GM19463 (cell line): ENCODE data around the gene LIX1L.
A peak's percentile ranks its signal among the peaks of the same experiment; 100 is the strongest.

ENCODE experiments used
- ATAC-seq: cut with Tn5 transposase; IDR thresholded peaks from one replicate; pipeline ENCODE4 v1.9.1; 2021; ENCODE audit warnings: mild to moderate bottlenecking, moderate library complexity; ENCODE audit not compliant: unreplicated experiment

Gene LIX1L

GRCh38 chr1:145897969-145898368 lies 59.8 kb downstream of the LIX1L start:
- no peak for ATAC-seq

DNA sequence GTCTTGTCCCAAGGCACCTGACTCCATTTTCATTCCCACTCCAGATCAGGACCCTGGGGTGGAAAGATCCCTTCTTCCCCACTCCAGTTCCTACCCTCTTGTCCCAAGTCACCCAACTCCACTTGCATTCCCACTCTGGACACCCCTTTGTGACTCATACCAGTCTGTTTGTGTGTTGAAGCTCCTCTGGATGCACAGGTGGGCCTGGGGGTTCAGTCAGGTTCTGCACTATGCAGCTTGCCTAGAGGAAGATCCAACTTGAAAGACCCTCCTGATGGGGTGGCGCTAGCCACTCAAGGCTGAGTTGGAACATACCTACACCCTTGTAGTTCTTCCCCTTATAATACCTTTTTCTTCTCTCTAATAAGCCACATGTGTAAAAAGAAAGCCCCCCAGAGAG lies 62.3 kb downstream of the LIX1L start:
- no peak for ATAC-seq

- no peak for ATAC-seq
Observed at GRCh38 chr1:145893306-145894055, 64.3 kb downstream of the LIX1L start.

- ATAC-seq, result no peak
Observed at GRCh38 chr1:145892486-145893087, 65.2 kb downstream of the LIX1L start.

DNA sequence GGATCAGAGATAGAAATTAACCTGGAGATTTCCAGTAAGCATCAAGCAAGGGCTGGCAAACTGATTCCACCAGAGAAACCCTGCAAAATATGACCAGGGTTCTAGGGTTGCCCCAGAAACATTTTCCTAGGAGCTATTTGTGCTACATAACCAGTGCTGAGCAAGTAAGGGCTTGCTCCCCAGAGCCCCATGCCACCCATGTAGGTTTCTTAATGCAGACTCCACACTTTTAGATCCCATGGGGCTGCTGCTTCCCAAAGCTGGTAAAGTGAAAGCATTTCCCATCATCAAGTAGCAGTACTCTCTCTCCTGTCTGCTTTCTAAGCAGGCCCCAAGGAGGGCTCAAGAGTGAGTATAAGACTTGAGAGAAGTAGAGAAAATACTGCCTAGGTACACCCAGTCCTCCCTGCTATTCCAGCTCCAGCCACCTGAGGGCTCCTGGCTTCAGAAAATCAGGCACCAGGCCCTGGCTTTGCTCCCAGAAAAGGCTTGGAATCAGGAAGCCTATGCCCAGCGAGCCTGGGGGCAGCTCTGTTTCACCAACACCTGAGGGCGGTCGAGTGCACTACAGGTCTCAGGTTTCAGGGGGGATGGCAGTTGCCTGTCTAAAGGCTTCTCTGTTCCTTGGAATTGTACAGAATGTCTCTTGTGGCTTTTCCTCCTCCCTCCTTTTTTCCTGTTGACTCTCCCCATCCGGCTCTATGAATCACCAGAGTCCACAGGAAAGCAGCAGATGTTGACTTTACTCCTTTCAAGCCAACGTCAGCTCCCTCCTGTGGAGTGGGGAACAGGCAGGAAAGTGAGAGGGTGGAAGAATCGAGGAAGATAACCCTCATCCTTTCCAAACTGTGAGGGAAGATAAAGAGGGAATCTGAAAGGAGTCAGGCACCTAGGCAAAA lies 66.0 kb downstream of the LIX1L start:
- ATAC-seq, result peak; percentile 53

- no peak for ATAC-seq
Observed at GRCh38 chr1:145891143-145891542, 66.7 kb downstream of the LIX1L start.

DNA sequence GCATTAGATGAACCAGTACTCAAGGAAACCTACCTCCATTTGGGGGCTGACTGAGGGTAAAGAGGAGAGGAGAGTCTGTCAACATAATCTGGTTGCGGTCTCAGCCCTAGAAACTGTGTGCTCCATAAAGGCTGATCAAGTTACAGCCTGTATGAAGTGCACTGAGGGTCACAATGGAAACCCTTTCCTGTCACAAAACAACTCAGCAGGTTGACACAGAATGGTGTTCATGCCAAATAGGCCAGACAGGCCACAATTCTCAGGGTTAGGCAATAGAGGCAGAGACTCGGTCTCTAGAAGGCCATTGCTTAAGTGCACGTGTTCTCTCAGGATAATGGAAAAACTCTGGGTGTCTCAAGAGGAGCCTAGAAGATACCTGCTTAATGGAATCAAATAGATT lies 68.1 kb downstream of the LIX1L start:
- no peak for ATAC-seq

DNA sequence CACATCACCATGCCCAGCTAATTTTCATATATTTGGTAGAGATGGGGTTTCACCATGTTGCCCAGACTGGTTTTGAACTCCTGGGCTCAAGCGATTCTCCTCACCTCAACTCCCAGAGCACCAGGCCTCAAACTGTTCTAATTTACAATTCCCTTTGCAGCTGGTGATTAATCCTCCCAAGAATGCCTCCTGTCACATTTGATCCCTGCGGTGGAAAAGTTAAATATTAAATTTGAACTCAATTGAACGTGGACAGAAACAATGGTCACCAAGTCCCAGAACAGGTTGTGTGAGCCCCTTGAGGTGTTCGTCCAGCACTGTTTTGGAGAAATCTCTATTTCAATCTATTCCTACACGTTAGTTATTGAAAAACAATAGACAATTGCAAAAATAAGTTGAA lies 70.2 kb downstream of the LIX1L start:
- ATAC-seq, result no peak

DNA sequence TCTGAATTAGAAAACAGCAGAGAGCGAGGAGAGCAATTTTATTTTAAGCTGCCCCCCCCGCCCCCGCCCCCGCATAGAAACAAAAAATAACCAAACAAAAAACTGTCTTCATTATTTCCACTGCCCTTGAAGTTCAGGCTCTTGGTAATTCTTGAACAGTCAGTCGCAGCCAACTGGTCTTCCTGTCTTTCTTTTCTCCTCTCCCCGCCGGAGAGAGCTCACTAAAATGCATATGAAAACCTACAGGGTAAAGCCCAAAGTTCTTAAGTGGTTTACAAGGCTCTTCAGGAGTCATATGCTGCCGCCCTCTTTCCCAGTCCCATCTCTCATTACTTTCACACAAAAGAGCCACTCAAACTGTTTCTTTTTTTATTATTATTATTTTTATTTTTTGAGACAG lies 71.0 kb downstream of the LIX1L start:
- ATAC-seq, result no peak

- ATAC-seq, result no peak
Observed at GRCh38 chr1:145886390-145886789, 71.4 kb downstream of the LIX1L start.

GRCh38 chr1:145885738-145886287 lies 72.0 kb downstream of the LIX1L start, which contains the start of gene ANKRD35:
ANKRD35 (minus strand) TSS chr1:145885866; CDS start chr1:145885758, 108 bp downstream.
- ATAC-seq, result peak; percentile 100

GRCh38 chr1:145884675-145885074 lies 73.1 kb downstream of the LIX1L start:
- ATAC-seq, result no peak
